ENCODE data around the gene UVSSA.
"Not testable (repeated sequence)": the region's sequence is repeated elsewhere in the genome, so short reads cannot be mapped to it uniquely, and the experiment has no call there.

Gene UVSSA

GRCh38 chr4:1394554-1395388 lies 47.8 kb downstream of the UVSSA start:
- H3K4me3 ChIP-seq (ENCODE audit: extremely low read depth, insufficient read depth, low read length, poor library complexity, severe bottlenecking); H3K4me1 ChIP-seq (ENCODE audit: control insufficient read depth, insufficient read depth, low read length, poor library complexity, severe bottlenecking); H3K9me3 ChIP-seq (ENCODE audit: control insufficient read depth, low read length); H3K27ac ChIP-seq (ENCODE audit: low read depth, low read length, severe bottlenecking): not testable (repeated sequence)
- peaks cover 12% of the 10 kb centered on the region for H3K36me3 ChIP-seq (ENCODE audit: control insufficient read depth, insufficient read depth, low read length)
- WGBS, 2 experiments (ENCODE audit: insufficient coverage in 2 of 2), result 95 to 96% methylated on average over 40 to 49 of the region's 63 CpGs

DNA sequence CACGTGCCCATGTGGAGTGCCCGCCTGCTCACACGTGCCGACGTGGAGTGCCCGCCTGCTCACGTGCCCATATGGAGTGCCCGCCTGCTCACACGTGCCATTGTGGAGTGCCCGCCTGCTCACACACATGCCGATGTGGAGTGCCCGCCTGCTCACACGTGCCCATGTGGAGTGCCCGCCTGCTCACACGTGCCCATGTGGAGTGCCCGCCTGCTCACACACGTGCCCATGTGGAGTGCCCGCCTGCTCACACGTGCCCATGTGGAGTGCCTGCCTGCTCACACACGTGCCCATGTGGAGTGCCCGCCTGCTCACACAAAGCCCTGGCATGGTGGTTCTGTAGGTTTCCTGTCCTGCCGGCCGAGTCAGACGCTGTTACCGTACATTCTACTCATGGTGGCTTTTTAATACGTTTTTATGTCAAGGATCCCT lies 48.4 kb downstream of the UVSSA start:
- not testable (repeated sequence) for H3K4me3 ChIP-seq (ENCODE audit: extremely low read depth, insufficient read depth, low read length, poor library complexity, severe bottlenecking); H3K4me1 ChIP-seq (ENCODE audit: control insufficient read depth, insufficient read depth, low read length, poor library complexity, severe bottlenecking); H3K36me3 ChIP-seq (ENCODE audit: control insufficient read depth, insufficient read depth, low read length); H3K27ac ChIP-seq (ENCODE audit: low read depth, low read length, severe bottlenecking); H3K9me3 ChIP-seq (ENCODE audit: control insufficient read depth, low read length)
- WGBS, 2 experiments (ENCODE audit: insufficient coverage in 2 of 2), result 92 to 96% methylated on average over 23 to 26 of the region's 26 CpGs

GRCh38 chr4:1395941-1396805 lies 49.2 kb downstream of the UVSSA start:
- Histone ChIP-seq H3K4me1 (ENCODE audit: control insufficient read depth, insufficient read depth, low read length, poor library complexity, severe bottlenecking) (no peaks in the 10 kb centered on the region), H3K9me3 (ENCODE audit: control insufficient read depth, low read length) (peaks cover 5% of the 10 kb centered on the region), H3K4me3 (ENCODE audit: extremely low read depth, insufficient read depth, low read length, poor library complexity, severe bottlenecking) (no peak overlapping the region), H3K27ac (ENCODE audit: low read depth, low read length, severe bottlenecking) (no peak overlapping the region), H3K36me3 (ENCODE audit: control insufficient read depth, insufficient read depth, low read length) (peaks cover 7% of the 10 kb centered on the region)
- 91 to 98% methylated on average over 9 to 10 of the region's 13 CpGs for WGBS, 2 experiments (ENCODE audit: insufficient coverage in 2 of 2)

DNA sequence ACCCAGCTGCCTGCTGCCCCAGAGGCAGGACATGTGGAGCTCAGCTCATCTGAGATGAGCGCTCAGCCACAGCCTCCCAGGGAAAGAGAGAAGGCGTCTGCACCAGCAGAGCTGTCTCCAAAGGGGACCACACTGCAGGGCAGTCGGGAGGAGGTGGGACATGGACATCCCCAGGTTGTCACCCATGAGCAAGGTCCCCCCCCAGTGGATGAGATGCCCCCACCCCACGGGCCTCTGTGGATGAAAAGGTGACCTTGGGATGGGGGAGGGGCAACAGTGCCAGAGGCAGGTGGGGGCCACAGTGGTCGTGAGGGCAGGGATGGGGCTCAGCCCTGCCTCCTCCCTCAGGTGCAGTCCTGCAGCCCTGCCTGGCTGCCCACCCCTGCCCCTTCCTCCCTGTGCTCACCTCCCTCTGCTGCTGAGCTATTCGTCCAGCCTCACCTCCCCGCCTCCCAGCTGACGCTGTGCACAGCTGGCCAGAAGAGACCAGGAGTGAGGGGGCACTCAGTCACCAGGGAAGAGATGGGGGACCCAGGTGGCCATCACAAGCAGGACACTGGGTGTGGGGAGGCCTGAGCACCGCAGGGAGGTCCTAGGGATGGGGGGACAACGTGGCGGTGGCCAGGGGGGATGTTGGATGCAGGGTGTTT lies 49.9 kb downstream of the UVSSA start:
- no peak overlapping the region for H3K4me3 ChIP-seq (ENCODE audit: extremely low read depth, insufficient read depth, low read length, poor library complexity, severe bottlenecking)
- H3K4me1 ChIP-seq (ENCODE audit: control insufficient read depth, insufficient read depth, low read length, poor library complexity, severe bottlenecking), result no peaks in the 10 kb centered on the region
- peaks cover 7% of the 10 kb centered on the region for H3K36me3 ChIP-seq (ENCODE audit: control insufficient read depth, insufficient read depth, low read length)
- H3K27ac ChIP-seq (ENCODE audit: low read depth, low read length, severe bottlenecking), result no peak overlapping the region
- peaks cover 5% of the 10 kb centered on the region for H3K9me3 ChIP-seq (ENCODE audit: control insufficient read depth, low read length)
- WGBS, 2 experiments (ENCODE audit: insufficient coverage in 2 of 2), result 89 to 93% methylated on average over 5 to 8 of the region's 11 CpGs

GRCh38 chr4:1398681-1399507 lies 51.9 kb downstream of the UVSSA start:
- peaks cover 5% of the 10 kb centered on the region for H3K9me3 ChIP-seq (ENCODE audit: control insufficient read depth, low read length)
- H3K4me3 ChIP-seq (ENCODE audit: extremely low read depth, insufficient read depth, low read length, poor library complexity, severe bottlenecking), result no peak overlapping the region
- H3K36me3 ChIP-seq (ENCODE audit: control insufficient read depth, insufficient read depth, low read length), result no peaks in the 10 kb centered on the region
- WGBS, 2 experiments (ENCODE audit: insufficient coverage in 2 of 2), result 91 to 93% methylated on average over 16 of the region's 22 CpGs
- H3K27ac ChIP-seq (ENCODE audit: low read depth, low read length, severe bottlenecking), result no peak overlapping the region
- H3K4me1 ChIP-seq (ENCODE audit: control insufficient read depth, insufficient read depth, low read length, poor library complexity, severe bottlenecking), result no peaks in the 10 kb centered on the region

DNA sequence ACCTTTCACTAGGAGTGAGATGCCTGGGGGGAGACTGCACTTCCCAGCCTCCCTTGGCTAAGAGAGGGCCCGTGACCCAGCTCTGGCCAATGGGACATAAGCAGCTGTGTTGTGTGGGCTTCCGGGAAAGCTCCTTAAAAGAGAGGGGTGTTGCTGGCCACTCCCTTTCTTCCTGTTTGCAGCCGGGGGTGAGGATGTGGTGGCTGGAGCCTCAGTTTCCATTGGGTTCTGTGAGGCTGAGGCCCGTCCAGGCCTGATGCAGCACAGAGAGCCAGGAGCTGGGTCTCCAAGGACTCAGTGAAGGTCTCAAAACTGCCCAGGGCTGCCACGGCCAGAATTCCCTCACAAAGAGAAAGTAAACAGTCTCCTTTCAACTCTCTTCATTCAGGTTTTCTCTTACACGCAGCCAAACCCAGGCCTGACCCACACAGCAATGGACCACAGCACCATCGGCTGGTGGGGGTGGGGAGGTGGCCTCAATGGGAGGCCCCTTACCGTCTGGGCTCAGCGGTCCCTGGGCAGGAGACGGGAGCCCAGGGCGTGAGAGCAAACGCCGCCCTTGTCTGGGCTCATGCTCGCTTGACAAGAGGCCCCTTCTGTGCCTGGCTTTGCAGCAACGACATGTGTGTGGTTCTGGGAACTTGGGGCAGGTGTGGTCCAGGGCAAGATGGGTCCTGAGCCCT lies 52.6 kb downstream of the UVSSA start:
- WGBS, 2 experiments (ENCODE audit: insufficient coverage in 2 of 2), result 70 to 71% methylated on average over 10 to 12 of the region's 15 CpGs
- no peak overlapping the region for H3K4me3 ChIP-seq (ENCODE audit: extremely low read depth, insufficient read depth, low read length, poor library complexity, severe bottlenecking)
- H3K27ac ChIP-seq (ENCODE audit: low read depth, low read length, severe bottlenecking), result no peak overlapping the region
- no peaks in the 10 kb centered on the region for H3K36me3 ChIP-seq (ENCODE audit: control insufficient read depth, insufficient read depth, low read length)
- H3K4me1 ChIP-seq (ENCODE audit: control insufficient read depth, insufficient read depth, low read length, poor library complexity, severe bottlenecking), result no peaks in the 10 kb centered on the region
- H3K9me3 ChIP-seq (ENCODE audit: control insufficient read depth, low read length), result peaks cover 5% of the 10 kb centered on the region

DNA sequence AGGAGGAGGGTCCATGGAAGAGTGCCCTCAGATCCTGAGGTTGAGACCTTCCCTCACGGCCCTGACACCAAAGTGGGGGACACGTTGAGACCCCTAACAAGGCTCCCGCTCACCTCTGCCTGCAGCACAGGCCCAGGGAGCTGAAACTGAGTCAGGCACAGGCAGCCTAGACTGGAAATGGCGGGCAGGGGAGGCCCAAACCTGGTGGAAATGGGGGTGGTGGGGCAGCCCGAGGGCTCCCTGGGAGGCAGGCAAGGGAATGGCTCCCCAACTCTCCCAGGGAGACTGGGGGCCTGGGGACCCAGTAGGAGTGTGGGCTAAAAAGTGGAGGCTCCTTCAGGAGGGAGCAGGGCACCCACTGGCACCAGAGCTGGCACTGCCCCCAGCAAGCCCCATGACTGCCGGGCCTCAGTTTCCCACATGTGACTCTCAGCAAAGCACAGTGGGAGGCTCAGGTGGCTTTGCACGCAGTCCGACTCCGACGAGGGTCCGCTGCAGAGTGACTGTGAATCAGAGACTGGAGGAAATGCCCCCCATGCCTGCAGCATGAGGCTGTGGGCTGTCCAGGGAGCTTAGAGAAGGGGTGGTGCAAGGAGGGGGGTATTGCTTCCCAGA lies 53.3 kb downstream of the UVSSA start:
- Histone ChIP-seq H3K4me3 (ENCODE audit: extremely low read depth, insufficient read depth, low read length, poor library complexity, severe bottlenecking) (no peak overlapping the region), H3K36me3 (ENCODE audit: control insufficient read depth, insufficient read depth, low read length) (no peaks in the 10 kb centered on the region), H3K4me1 (ENCODE audit: control insufficient read depth, insufficient read depth, low read length, poor library complexity, severe bottlenecking) (no peaks in the 10 kb centered on the region), H3K9me3 (ENCODE audit: control insufficient read depth, low read length) (peaks cover 5% of the 10 kb centered on the region), H3K27ac (ENCODE audit: low read depth, low read length, severe bottlenecking) (no peak overlapping the region)
- 88 to 94% methylated on average over 10 to 11 of the region's 11 CpGs for WGBS, 2 experiments (ENCODE audit: insufficient coverage in 2 of 2)

DNA sequence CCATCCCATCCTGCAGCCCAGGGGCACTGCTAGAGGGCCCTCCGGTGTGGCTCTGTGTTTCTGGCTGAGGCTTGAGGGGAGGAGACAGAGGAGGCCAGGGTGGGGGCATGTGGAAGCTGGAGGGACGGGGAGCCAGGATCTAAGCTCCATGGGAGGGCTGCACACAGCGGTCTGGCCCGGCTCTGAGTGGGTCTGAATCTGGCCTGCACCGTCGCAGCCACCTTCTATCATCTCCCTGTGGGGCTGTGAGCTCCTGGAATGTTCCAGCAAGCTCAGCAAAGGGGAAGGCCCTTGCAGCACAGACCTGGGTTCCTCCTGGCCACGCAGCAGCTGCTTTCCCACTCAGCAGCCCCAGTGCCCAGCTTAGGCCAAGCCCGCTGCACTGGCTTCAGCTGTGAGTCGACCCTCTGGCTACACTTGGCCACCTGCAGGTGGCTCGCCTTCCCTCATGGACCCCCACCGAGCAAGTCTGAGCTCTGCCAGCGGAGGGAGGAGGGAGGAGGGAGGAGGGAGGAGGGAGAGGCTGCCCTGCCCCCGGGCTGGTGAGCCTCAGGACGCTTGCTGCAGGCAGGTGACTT lies 53.9 kb downstream of the UVSSA start:
- Histone ChIP-seq H3K4me1 (ENCODE audit: control insufficient read depth, insufficient read depth, low read length, poor library complexity, severe bottlenecking) (peaks cover 2% of the 10 kb centered on the region), H3K36me3 (ENCODE audit: control insufficient read depth, insufficient read depth, low read length) (no peaks in the 10 kb centered on the region), H3K9me3 (ENCODE audit: control insufficient read depth, low read length) (peaks cover 5% of the 10 kb centered on the region), H3K27ac (ENCODE audit: low read depth, low read length, severe bottlenecking) (no peak overlapping the region), H3K4me3 (ENCODE audit: extremely low read depth, insufficient read depth, low read length, poor library complexity, severe bottlenecking) (no peak overlapping the region)
- WGBS, 2 experiments (ENCODE audit: insufficient coverage in 2 of 2), result 45 to 54% methylated on average over 9 to 10 of the region's 14 CpGs

- Histone ChIP-seq H3K4me1 (ENCODE audit: control insufficient read depth, insufficient read depth, low read length, poor library complexity, severe bottlenecking) (peaks cover 2% of the 10 kb centered on the region), H3K36me3 (ENCODE audit: control insufficient read depth, insufficient read depth, low read length) (no peaks in the 10 kb centered on the region)
- 47 to 48% methylated on average over 14 to 16 of the region's 18 CpGs for whole genome bisulfite sequencing, 2 experiments (ENCODE audit: insufficient coverage in 2 of 2)
Observed at GRCh38 chr4:1401409-1402020, 54.5 kb downstream of the UVSSA start.

More at GRCh38 chr4:1401409-1402020, 54.5 kb downstream of the UVSSA start:
- no peak overlapping the region for H3K27ac ChIP-seq (ENCODE audit: low read depth, low read length, severe bottlenecking)
- peaks cover under 1% of the 10 kb centered on the region for H3K9me3 ChIP-seq (ENCODE audit: control insufficient read depth, low read length)
- no peak overlapping the region for H3K4me3 ChIP-seq (ENCODE audit: extremely low read depth, insufficient read depth, low read length, poor library complexity, severe bottlenecking)

Measured in mesodermal cell (in vitro differentiated cells).